GM06990 (cell line): ENCODE data around the gene RBM4B.

Source experiments
- DNase-seq: peaks from one replicate; pipeline ENCODE4 v3.0.0-alpha.2; 2011; ENCODE audit not compliant: insufficient read length; ENCODE audit errors: extremely low read depth
- H3K27me3 ChIP-seq: replicated peaks from 2 replicates; pipeline ENCODE4 v1.6.0; 2011; ENCODE audit warnings: low read length; ENCODE audit not compliant: control insufficient read depth, insufficient read depth
- H3K36me3 ChIP-seq: 2 replicates; pipeline ENCODE4 v1.5.1; 2011; ENCODE audit warnings: low read length; ENCODE audit not compliant: control insufficient read depth, insufficient read depth
- H3K4me3 ChIP-seq: replicated peaks from 2 replicates; pipeline ENCODE4 v1.5.1; 2011; ENCODE audit warnings: low read depth, mild to moderate bottlenecking, control low read depth, low read length
- CTCF ChIP-seq: IDR thresholded peaks from 2 replicates; pipeline ENCODE4 v1.5.1; 2011; ENCODE audit warnings: low read length, control low read depth, mild to moderate bottlenecking, inconsistent platforms; ENCODE audit not compliant: insufficient read depth, poor library complexity, severe bottlenecking

Gene RBM4B

GRCh38 chr11:66691311-66691980 lies 13.8 kb upstream of the RBM4B start:
- H3K36me3 ChIP-seq = no peaks in the 10 kb centered on the region
- H3K27me3 ChIP-seq = no peaks in the 10 kb centered on the region
- no peak for DNase-seq
- no peak overlapping the region for H3K4me3 ChIP-seq
- no peak for TF ChIP-seq CTCF

GRCh38 chr11:66689661-66690590 lies 12.2 kb upstream of the RBM4B start:
- DNase-seq = no peak
- Histone ChIP-seq H3K27me3 (no peaks in the 10 kb centered on the region), H3K4me3 (no peak overlapping the region), H3K36me3 (no peaks in the 10 kb centered on the region)
- no peak for TF ChIP-seq CTCF

GRCh38 chr11:66688561-66689534 lies 11.2 kb upstream of the RBM4B start:
- H3K36me3 ChIP-seq = no peaks in the 10 kb centered on the region
- no peak for TF ChIP-seq CTCF

GRCh38 chr11:66687831-66688281 lies 10.2 kb upstream of the RBM4B start:
- Histone ChIP-seq H3K36me3 (no peaks in the 10 kb centered on the region), H3K4me3 (no peak overlapping the region), H3K27me3 (no peaks in the 10 kb centered on the region)
- DNase-seq = no peak
- no peak for TF ChIP-seq CTCF

More at GRCh38 chr11:66688561-66689534, 11.2 kb upstream of the RBM4B start:
- DNase-seq = no peak
- no peak overlapping the region for H3K4me3 ChIP-seq
- H3K27me3 ChIP-seq = no peaks in the 10 kb centered on the region
